BLaER1 treated with 17β-estradiol and CSF1 and Interleukin-3, amounts not matched to agents 10 nM and 100 nM (cell line): ENCODE measurements around the gene UBTF.

Source experiments
- H3K27ac ChIP-seq, 11 experiments: shearing (Covaris generic); formaldehyde crosslinking; 2 replicates each; pipeline ENCODE4 v1.8.1; 2022
- H3K27me3 ChIP-seq, 11 experiments: shearing (Covaris generic); formaldehyde crosslinking; 2 replicates each; pipeline ENCODE4 v1.8.1; 2022
- H3K36me3 ChIP-seq, 11 experiments: shearing (Covaris generic); formaldehyde crosslinking; 2 replicates each; pipeline ENCODE4 v1.8.1; 2022
- H3K4me1 ChIP-seq, 10 experiments: shearing (Covaris generic); formaldehyde crosslinking; 2 replicates each; pipeline ENCODE4 v1.8.1; 2022
- H3K4me2 ChIP-seq, 11 experiments: shearing (Covaris generic); formaldehyde crosslinking; 2 replicates each; pipeline ENCODE4 v1.8.1; 2022
- H3K4me3 ChIP-seq, 10 experiments: shearing (Covaris generic); formaldehyde crosslinking; 2 replicates each; pipeline ENCODE4 v1.8.1; 2022
- H3K9ac ChIP-seq, 11 experiments: shearing (Covaris generic); formaldehyde crosslinking; 2 replicates each; pipeline ENCODE4 v1.8.1; 2022
- H3K9me3 ChIP-seq, 11 experiments: shearing (Covaris generic); formaldehyde crosslinking; replicated peaks in 1 of 11; 2 replicates each; pipeline ENCODE4 v1.8.1; 2022
- H4K20me1 ChIP-seq, 11 experiments: shearing (Covaris generic); formaldehyde crosslinking; 2 replicates each; pipeline ENCODE4 v1.8.1; 2022
- Cebpa-rat ChIP-seq, 11 experiments: shearing (Covaris generic); IDR thresholded peaks; 2 replicates each; pipeline ENCODE4 v1.8.1; 2022

The UBTF gene

GRCh38 chr17:44191369-44191768 is 28.1 kb downstream of the UBTF start:
- H3K4me2 ChIP-seq: no peak overlapping the region
- no peak overlapping the region for H3K4me3 ChIP-seq
- H4K20me1 ChIP-seq: peaks cover 0 to 66% (median 34%) of the 10 kb centered on the region in 11 experiments; a peak in 19 of 22 replicates
- H3K4me1 ChIP-seq: peaks cover 14 to 61% (median 27%) of the 10 kb centered on the region in 10 experiments
- peak overlapping the region in 2 of 11 experiments; percentile 26 to 59; a peak in 1 of 22 replicates for H3K9ac ChIP-seq
- H3K27me3 ChIP-seq: no peaks in the 10 kb centered on the region
- TF ChIP-seq Cebpa-rat (IDR thresholded peaks at IDR 0.05): no peak
- H3K9me3 ChIP-seq: no peaks in the 10 kb centered on the region
- peaks cover 69 to 83% (median 74%) of the 10 kb centered on the region in 11 experiments for H3K36me3 ChIP-seq
- H3K27ac ChIP-seq: no peak overlapping the region

GRCh38 chr17:44190481-44190880 is 29.0 kb downstream of the UBTF start:
- Histone ChIP-seq H4K20me1 (peaks cover 1 to 63% (median 38%) of the 10 kb centered on the region in 11 experiments; a peak in 21 of 22 replicates), H3K9ac (0 out of 22 replicates have a peak overlapping the region, but pooled peaks of 2 of the 11 experiments have one; percentile 37 to 59), H3K4me1 (peaks cover 18 to 59% (median 29%) of the 10 kb centered on the region in 10 experiments), H3K27me3 (no peaks in the 10 kb centered on the region), H3K4me3 (no peak overlapping the region), H3K9me3 (no peaks in the 10 kb centered on the region), H3K36me3 (peaks cover 63 to 76% (median 66%) of the 10 kb centered on the region in 11 experiments), H3K4me2 (no peak overlapping the region), H3K27ac (no peak overlapping the region; a peak in 1 of 22 replicates)
- TF ChIP-seq Cebpa-rat (IDR thresholded peaks at IDR 0.05): no peak

- Histone ChIP-seq H3K4me1 (peaks cover 35 to 64% (median 46%) of the 10 kb centered on the region in 10 experiments), H3K27ac (peak overlapping the region in 7 of 11 experiments; percentile 30 to 98 (median 95); a peak in 5 of 22 replicates), H3K36me3 (peaks cover 46 to 70% (median 54%) of the 10 kb centered on the region in 11 experiments), H3K27me3 (no peaks in the 10 kb centered on the region), H3K4me3 (peak overlapping the region in 9 of 10 experiments; percentile 87 to 99 (median 91); a peak in 10 of 20 replicates), H3K9ac (peak overlapping the region; percentile 87 to 97 (median 92); a peak in 21 of 22 replicates), H3K4me2 (peak overlapping the region; percentile 73 to 100 (median 91)), H4K20me1 (peaks cover 3 to 60% (median 46%) of the 10 kb centered on the region in 11 experiments; a peak in 21 of 22 replicates), H3K9me3 (no peaks in the 10 kb centered on the region)
- TF ChIP-seq Cebpa-rat (IDR thresholded peaks at IDR 0.05): no peak
These were observed 30.7 kb downstream of the UBTF start for GRCh38 chr17:44188576-44189403.

- Histone ChIP-seq H3K27ac (peak overlapping the region; percentile 89 to 98 (median 95)), H3K9ac (peak overlapping the region; percentile 87 to 97 (median 92)), H3K4me2 (peak overlapping the region; percentile 73 to 100 (median 91)), H3K4me1 (peaks cover 40 to 52% (median 47%) of the 10 kb centered on the region in 10 experiments), H3K36me3 (peaks cover 42 to 70% (median 52%) of the 10 kb centered on the region in 11 experiments), H4K20me1 (peaks cover 3 to 60% (median 46%) of the 10 kb centered on the region in 11 experiments; a peak in 20 of 22 replicates), H3K9me3 (no peaks in the 10 kb centered on the region), H3K4me3 (peak overlapping the region; percentile 87 to 99 (median 91)), H3K27me3 (no peaks in the 10 kb centered on the region)
- TF ChIP-seq Cebpa-rat (IDR thresholded peaks at IDR 0.05): no peak
These were observed 32.2 kb downstream of the UBTF start for GRCh38 chr17:44187131-44187899.

GRCh38 chr17:44186307-44187130 is 33.0 kb downstream of the UBTF start, which contains the start of gene TMUB2:
TMUB2 (plus strand) TSS chr17:44186972; CDS start chr17:44187709, 737 bp downstream.
- Histone ChIP-seq H3K4me2 (peak within 1 kb of the TSS; percentile 85 to 100 (median 92)), H4K20me1 (peaks cover 3 to 55% (median 46%) of the 10 kb centered on the region in 11 experiments; a peak in 20 of 22 replicates), H3K36me3 (peaks cover 47 to 70% (median 52%) of the 10 kb centered on the region in 11 experiments), H3K9ac (peak within 1 kb of the TSS; percentile 87 to 97 (median 92)), H3K4me3 (peak within 1 kb of the TSS; percentile 87 to 99 (median 91)), H3K4me1 (peaks cover 40 to 51% (median 44%) of the 10 kb centered on the region in 10 experiments), H3K9me3 (no peaks in the 10 kb centered on the region), H3K27ac (peak within 1 kb of the TSS; percentile 89 to 98 (median 95)), H3K27me3 (no peaks in the 10 kb centered on the region)
- peak in 5 of 11 experiments; percentile 21 to 62 (median 32); a peak in 5 of 22 replicates for TF ChIP-seq Cebpa-rat (IDR thresholded peaks at IDR 0.05)

GRCh38 chr17:44184212-44184810 is 35.2 kb downstream of the UBTF start:
- Histone ChIP-seq H3K4me2 (peak overlapping the region; percentile 85 to 95 (median 90)), H3K27me3 (no peaks in the 10 kb centered on the region), H3K9ac (peak overlapping the region in 9 of 11 experiments; percentile 71 to 97 (median 92); a peak in 15 of 22 replicates), H3K4me1 (peaks cover 37 to 51% (median 44%) of the 10 kb centered on the region in 10 experiments), H4K20me1 (peaks cover 3 to 45% (median 41%) of the 10 kb centered on the region in 11 experiments; a peak in 20 of 22 replicates), H3K27ac (0 out of 22 replicates have a peak overlapping the region, but pooled peaks of 1 of the 11 experiments have one; percentile 4), H3K9me3 (no peaks in the 10 kb centered on the region), H3K4me3 (peak overlapping the region in 5 of 10 experiments; percentile 88 to 99 (median 91); a peak in 5 of 20 replicates), H3K36me3 (peaks cover 28 to 53% (median 38%) of the 10 kb centered on the region in 11 experiments)
- TF ChIP-seq Cebpa-rat (IDR thresholded peaks at IDR 0.05): peak in 4 of 11 experiments; percentile 24 to 86 (median 61); a peak in 5 of 22 replicates

- H3K4me3 ChIP-seq: no peak overlapping the region
These were observed 36.5 kb downstream of the UBTF start for GRCh38 chr17:44183024-44183423.

More at GRCh38 chr17:44183024-44183423, 36.5 kb downstream of the UBTF start:
- TF ChIP-seq Cebpa-rat (IDR thresholded peaks at IDR 0.05): no peak
- H3K9ac ChIP-seq: peak overlapping the region in 5 of 11 experiments; percentile 10 to 90 (median 41); a peak in 5 of 22 replicates
- H3K27ac ChIP-seq: no peak overlapping the region
- H3K4me1 ChIP-seq: peaks cover 24 to 43% (median 34%) of the 10 kb centered on the region in 10 experiments
- H3K9me3 ChIP-seq: no peaks in the 10 kb centered on the region
- H4K20me1 ChIP-seq: peaks cover 3 to 53% (median 45%) of the 10 kb centered on the region in 11 experiments; a peak in 20 of 22 replicates
- H3K36me3 ChIP-seq: peaks cover 34 to 53% (median 43%) of the 10 kb centered on the region in 11 experiments
- H3K27me3 ChIP-seq: no peaks in the 10 kb centered on the region
- H3K4me2 ChIP-seq: peak overlapping the region in 1 of 11 experiments; percentile 6; a peak in 1 of 22 replicates
